ENCODE data around the gene CHCHD10.

GRCh38 chr22:23742505-23743264 is 25.1 kb downstream of the CHCHD10 start:
- TF ChIP-seq, protein P1, sequence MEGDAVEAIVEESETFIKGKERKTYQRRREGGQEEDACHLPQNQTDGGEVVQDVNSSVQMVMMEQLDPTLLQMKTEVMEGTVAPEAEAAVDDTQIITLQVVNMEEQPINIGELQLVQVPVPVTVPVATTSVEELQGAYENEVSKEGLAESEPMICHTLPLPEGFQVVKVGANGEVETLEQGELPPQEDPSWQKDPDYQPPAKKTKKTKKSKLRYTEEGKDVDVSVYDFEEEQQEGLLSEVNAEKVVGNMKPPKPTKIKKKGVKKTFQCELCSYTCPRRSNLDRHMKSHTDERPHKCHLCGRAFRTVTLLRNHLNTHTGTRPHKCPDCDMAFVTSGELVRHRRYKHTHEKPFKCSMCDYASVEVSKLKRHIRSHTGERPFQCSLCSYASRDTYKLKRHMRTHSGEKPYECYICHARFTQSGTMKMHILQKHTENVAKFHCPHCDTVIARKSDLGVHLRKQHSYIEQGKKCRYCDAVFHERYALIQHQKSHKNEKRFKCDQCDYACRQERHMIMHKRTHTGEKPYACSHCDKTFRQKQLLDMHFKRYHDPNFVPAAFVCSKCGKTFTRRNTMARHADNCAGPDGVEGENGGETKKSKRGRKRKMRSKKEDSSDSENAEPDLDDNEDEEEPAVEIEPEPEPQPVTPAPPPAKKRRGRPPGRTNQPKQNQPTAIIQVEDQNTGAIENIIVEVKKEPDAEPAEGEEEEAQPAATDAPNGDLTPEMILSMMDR (IDR thresholded peaks at IDR 0.05), result no peak
- TF ChIP-seq POLR2A (IDR thresholded peaks at IDR 0.05) (no peak), POLR2AphosphoS5 (IDR thresholded peaks at IDR 0.05) (no peak)
